SU-DHL-6 (cell line): ENCODE measurements around the gene GKAP1.
"Not testable (repeated sequence)": the region's sequence is repeated elsewhere in the genome, so short reads cannot be mapped to it uniquely, and the experiment has no call there.

ENCODE experiments used
- H2AFZ ChIP-seq: fragments of 200-600 bp; sonication (generic); 2 replicates; pipeline ENCODE4 v1.6.1; 2014; ENCODE audit warnings: low read depth, mild to moderate bottlenecking, moderate library complexity, mixed read lengths, antibody characterized with exemption, low read length; ENCODE audit not compliant: severe bottlenecking
- H3F3A ChIP-seq: fragments of 200-600 bp; shearing (Covaris generic); 2 replicates; pipeline ENCODE4 v1.6.0; 2016; ENCODE audit warnings: antibody characterized with exemption, mild to moderate bottlenecking; ENCODE audit not compliant: insufficient read depth
- H3K27ac ChIP-seq: fragments of 200-600 bp; sonication (generic); 2 replicates; pipeline ENCODE4 v1.5.1; 2016; ENCODE audit warnings: low read depth, mild to moderate bottlenecking, low read length, moderate library complexity, mixed read lengths
- H3K27me3 ChIP-seq: fragments of 200-600 bp; sonication (generic), shearing (Covaris generic); 2 replicates; pipeline ENCODE4 v1.6.0; 2014; ENCODE audit warnings: mild to moderate bottlenecking, low read length
- H3K36me3 ChIP-seq: fragments of 200-600 bp; sonication (generic); 2 replicates; pipeline ENCODE4 v1.6.1; 2014; ENCODE audit warnings: mild to moderate bottlenecking, low read length, mixed read lengths
- H3K4me2 ChIP-seq: fragments of 300-600, 200-600 bp; shearing (Covaris generic), sonication (generic); 2 replicates; pipeline ENCODE4 v1.6.0; 2014; ENCODE audit warnings: low read length, low read depth, mild to moderate bottlenecking; ENCODE audit not compliant: poor library complexity, severe bottlenecking
- H3K4me3 ChIP-seq: fragments of 200-600 bp; sonication (generic); 2 replicates; pipeline ENCODE4 v1.5.1; 2014; ENCODE audit warnings: antibody characterized with exemption, low read length, mild to moderate bottlenecking, mixed read lengths; ENCODE audit not compliant: insufficient read depth, poor library complexity, severe bottlenecking
- H3K79me2 ChIP-seq: fragments of 200-600 bp; sonication (generic); 2 replicates; pipeline ENCODE4 v1.6.1; 2014; ENCODE audit warnings: mild to moderate bottlenecking, low read length, moderate library complexity; ENCODE audit not compliant: insufficient read depth
- H3K9ac ChIP-seq: fragments of 200-600 bp; sonication (generic); 2 replicates; pipeline ENCODE4 v1.7.0; 2014; ENCODE audit warnings: mild to moderate bottlenecking, low read length
- H3K9me2 ChIP-seq: fragments of 200-600 bp; sonication (generic); replicated peaks from 2 replicates; pipeline ENCODE4 v1.6.1; 2014; ENCODE audit warnings: low read length; ENCODE audit not compliant: insufficient read depth
- H3K9me3 ChIP-seq: fragments of 200-600 bp; sonication (generic); 2 replicates; pipeline ENCODE4 v1.6.1; 2014; ENCODE audit warnings: low read length, mixed read lengths; ENCODE audit not compliant: insufficient read depth
- H4K20me1 ChIP-seq: fragments of 200-600 bp; sonication (generic); 2 replicates; pipeline ENCODE4 v1.6.1; 2014; ENCODE audit warnings: low read depth, mild to moderate bottlenecking, antibody characterized with exemption, low read length, moderate library complexity, mixed read lengths
- EZH2phosphoT487 ChIP-seq: fragments of 200-600 bp; sonication (generic), shearing (Covaris generic); conservative IDR thresholded peaks from 2 replicates; pipeline ENCODE4 v1.6.1; 2018; ENCODE audit warnings: mild to moderate bottlenecking, antibody characterized with exemption, low read length, moderate library complexity, mixed read lengths
- TF ChIP-seq, protein P1 (sequence below): fragments of 200-600 bp; sonication (generic); IDR thresholded peaks from one replicate; pipeline ENCODE4 v1.5.1; 2017; ENCODE audit warnings: antibody characterized with exemption, mild to moderate bottlenecking, low read length, moderate library complexity; ENCODE audit not compliant: insufficient read depth, poor library complexity, severe bottlenecking

GKAP1 gene

GRCh38 chr9:83749706-83750105, 67.9 kb downstream of the GKAP1 start:
- H3K9ac ChIP-seq: no peak overlapping the region
- no peak overlapping the region for H3K4me2 ChIP-seq
- H3K27ac ChIP-seq: no peak overlapping the region
- no peak overlapping the region for H3K4me3 ChIP-seq
- no peaks in the 10 kb centered on the region for H3K36me3 ChIP-seq
- H3F3A ChIP-seq: no peaks in the 10 kb centered on the region
- no peaks in the 10 kb centered on the region for H4K20me1 ChIP-seq
- H3K9me2 ChIP-seq: no peaks in the 10 kb centered on the region
- TF ChIP-seq EZH2phosphoT487: no peak
- TF ChIP-seq, protein P1, sequence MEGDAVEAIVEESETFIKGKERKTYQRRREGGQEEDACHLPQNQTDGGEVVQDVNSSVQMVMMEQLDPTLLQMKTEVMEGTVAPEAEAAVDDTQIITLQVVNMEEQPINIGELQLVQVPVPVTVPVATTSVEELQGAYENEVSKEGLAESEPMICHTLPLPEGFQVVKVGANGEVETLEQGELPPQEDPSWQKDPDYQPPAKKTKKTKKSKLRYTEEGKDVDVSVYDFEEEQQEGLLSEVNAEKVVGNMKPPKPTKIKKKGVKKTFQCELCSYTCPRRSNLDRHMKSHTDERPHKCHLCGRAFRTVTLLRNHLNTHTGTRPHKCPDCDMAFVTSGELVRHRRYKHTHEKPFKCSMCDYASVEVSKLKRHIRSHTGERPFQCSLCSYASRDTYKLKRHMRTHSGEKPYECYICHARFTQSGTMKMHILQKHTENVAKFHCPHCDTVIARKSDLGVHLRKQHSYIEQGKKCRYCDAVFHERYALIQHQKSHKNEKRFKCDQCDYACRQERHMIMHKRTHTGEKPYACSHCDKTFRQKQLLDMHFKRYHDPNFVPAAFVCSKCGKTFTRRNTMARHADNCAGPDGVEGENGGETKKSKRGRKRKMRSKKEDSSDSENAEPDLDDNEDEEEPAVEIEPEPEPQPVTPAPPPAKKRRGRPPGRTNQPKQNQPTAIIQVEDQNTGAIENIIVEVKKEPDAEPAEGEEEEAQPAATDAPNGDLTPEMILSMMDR: no peak
- H2AFZ ChIP-seq: no peak overlapping the region
- H3K27me3 ChIP-seq: no peaks in the 10 kb centered on the region
- H3K79me2 ChIP-seq: no peaks in the 10 kb centered on the region
- H3K9me3 ChIP-seq: no peaks in the 10 kb centered on the region

- Histone ChIP-seq H3F3A (no peaks in the 10 kb centered on the region), H3K27me3 (no peaks in the 10 kb centered on the region), H3K9me2 (no peaks in the 10 kb centered on the region), H3K9me3 (no peaks in the 10 kb centered on the region), H3K36me3 (no peaks in the 10 kb centered on the region), H4K20me1 (no peaks in the 10 kb centered on the region), H2AFZ (no peak overlapping the region), H3K79me2 (no peaks in the 10 kb centered on the region), H3K9ac (no peak overlapping the region), H3K4me2 (no peak overlapping the region), H3K4me3 (no peak overlapping the region), H3K27ac (no peak overlapping the region)
- no peak for TF ChIP-seq EZH2phosphoT487
- TF ChIP-seq, protein P1: no peak
These were observed 73.4 kb downstream of the GKAP1 start for GRCh38 chr9:83744206-83744605.

DNA sequence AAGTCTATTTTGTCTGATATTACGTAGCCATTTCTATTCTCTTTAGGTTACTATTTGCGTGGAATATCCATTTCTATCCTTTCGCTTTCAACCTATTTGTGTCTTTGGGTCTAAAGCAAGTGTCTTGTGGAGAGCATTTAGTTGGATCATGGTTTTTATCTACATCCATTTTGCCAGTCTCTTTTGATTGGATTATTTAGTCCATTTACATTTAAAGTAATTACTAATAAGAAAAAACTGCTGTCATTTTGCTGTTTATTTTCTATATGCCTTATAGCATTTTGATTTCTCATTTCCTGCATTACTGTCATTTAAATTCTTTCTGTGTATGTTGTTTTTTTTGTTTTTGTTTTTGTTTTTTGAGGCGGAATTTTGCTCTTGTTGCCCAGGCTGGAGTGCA, 83.8 kb downstream of the GKAP1 start:
- Histone ChIP-seq H3K27me3 (no peaks in the 10 kb centered on the region), H3K4me2 (no peak overlapping the region), H3K36me3 (no peaks in the 10 kb centered on the region), H4K20me1 (no peaks in the 10 kb centered on the region), H3K27ac (no peak overlapping the region), H2AFZ (no peak overlapping the region), H3K9me2 (no peaks in the 10 kb centered on the region), H3K9me3 (no peaks in the 10 kb centered on the region), H3K4me3 (no peak overlapping the region), H3K9ac (no peak overlapping the region), H3F3A (no peaks in the 10 kb centered on the region), H3K79me2 (no peaks in the 10 kb centered on the region)
- no peak for TF ChIP-seq EZH2phosphoT487
- TF ChIP-seq, protein P1: no peak

DNA sequence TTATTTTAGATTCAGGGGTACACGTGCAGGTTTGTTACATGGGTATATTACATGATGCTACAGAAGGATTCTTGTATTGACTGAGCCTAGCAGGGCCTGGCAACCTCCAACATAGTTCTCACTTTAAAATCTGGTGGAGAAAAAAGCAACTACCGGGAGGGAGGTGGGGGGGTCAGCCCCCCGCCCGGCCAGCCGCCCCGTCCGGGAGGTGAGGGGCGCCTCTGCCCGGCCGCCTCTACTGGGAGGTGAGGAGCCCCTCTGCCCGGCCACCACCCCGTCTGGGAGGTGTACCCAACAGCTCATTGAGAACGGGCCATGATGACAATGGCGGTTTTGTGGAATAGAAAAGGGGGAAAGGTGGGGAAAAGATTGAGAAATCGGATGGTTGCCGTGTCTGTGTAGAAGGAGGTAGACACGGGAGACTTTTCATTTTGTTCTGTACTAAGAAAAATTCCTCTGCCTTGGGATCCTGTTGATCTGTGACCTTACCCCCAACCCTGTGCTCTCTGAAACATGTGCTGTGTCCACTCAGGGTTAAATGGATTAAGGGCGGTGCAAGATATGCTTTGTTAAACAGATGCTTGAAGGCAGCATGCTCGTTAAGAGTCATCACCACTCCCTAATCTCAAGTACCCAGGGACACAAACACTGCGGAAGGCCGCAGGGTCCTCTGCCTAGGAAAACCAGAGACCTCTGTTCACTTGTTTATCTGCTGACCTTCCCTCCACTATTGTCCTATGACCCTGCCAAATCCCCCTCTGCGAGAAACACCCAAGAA, 88.8 kb downstream of the GKAP1 start:
- H3K9ac ChIP-seq, H3K36me3 ChIP-seq, H3K4me2 ChIP-seq, H3K79me2 ChIP-seq, H3K9me2 ChIP-seq, H3F3A ChIP-seq, H3K27me3 ChIP-seq, H2AFZ ChIP-seq, H3K4me3 ChIP-seq, H3K27ac ChIP-seq, H3K9me3 ChIP-seq, H4K20me1 ChIP-seq: not testable (repeated sequence)
